Psoas muscle (tissue), 8 donors: ENCODE results near the gene ZNF608. TPM values are rescaled to one million over a fixed set of nuclear protein-coding genes. Genes with fewer than 3 reads are reported as not detected.

Experiments used
- ATAC-seq, 4 donors: fragments of 200-7000 bp; cut with Tn5 transposase; one replicate each; pipeline ENCODE4 v1.9.1; 2020; ENCODE audit warnings: moderate library complexity in 3 of 4, mild to moderate bottlenecking in 2 of 4
- DNase-seq, 2 donors: peaks; one replicate each; pipeline ENCODE4 v3.0.0-alpha.2; 2020
- H3K27ac ChIP-seq: fragments of 200-600 bp; one replicate; pipeline ENCODE4 v1.8.0; 2022
- H3K27me3 ChIP-seq, 3 donors: fragments of 200-600 bp in 1 of 3; one replicate each; pipeline versions ENCODE4 v1.6.1 to v1.8.0; 2013 to 2022; ENCODE audit warnings: low read length in 2 of 3, mild to moderate bottlenecking in 2 of 3, moderate library complexity in 1 of 3; ENCODE audit not compliant: insufficient read depth in 3 of 3
- H3K36me3 ChIP-seq, 2 donors: fragments of 200-600 bp in 1 of 2; one replicate each; pipeline versions ENCODE4 v1.6.1 to v1.8.0; 2013 to 2022; ENCODE audit warnings: low read depth in 1 of 2, mild to moderate bottlenecking in 1 of 2, moderate library complexity in 1 of 2; ENCODE audit not compliant: insufficient read depth in 1 of 2
- H3K4me1 ChIP-seq: fragments of 200-600 bp; one replicate; pipeline ENCODE4 v1.8.0; 2022
- H3K4me3 ChIP-seq: fragments of 200-600 bp; one replicate; pipeline ENCODE4 v1.8.0; 2022; ENCODE audit warnings: mild to moderate bottlenecking
- H3K9me3 ChIP-seq: fragments of 200-600 bp; one replicate; pipeline ENCODE4 v1.8.0; 2022
- WGBS, 3 donors: extraction: QIAGEN DNeasy Blood & Tissue Kit; methylation state at CpG; one replicate each; pipeline versions ENCODE4 v1.1.6 to v1.1.7; 2013; 5-methylcytosine and 5-hydroxymethylcytosine counted together
- intact Hi-C, 2 donors: fragments of 100-400 bp; cut with DNase I; formaldehyde crosslinking; loops; one replicate each; pipeline versions ENCODE4 v1.11.0 to v1.14.2; 2022
- polyA plus RNA-seq, 3 donors: library from polyadenylated mRNA; stranded (reverse); fragments of 200-250 nt; gene quantifications; one replicate each; pipeline ENCODE4 v1.2.3, GENCODE V29; 2013
- total RNA-seq, 4 donors: library from RNA; stranded (reverse); fragmentation: NEBNext Ultra II Directional in 2 of 4; extraction: Animal tissue kit (Norgen Biotek cat#: 25700) in 2 of 4; gene quantifications; one replicate each; pipeline versions ENCODE4 v1.2.1 to v1.2.4, GENCODE V29; 2021 to 2023
- TF ChIP-seq, protein P1 (sequence below): fragments of 200-600 bp; IDR thresholded peaks from one replicate; pipeline ENCODE4 v1.8.0; 2022; ENCODE audit warnings: antibody characterized with exemption
- donor health status: healthy with polysubstance abuse.
- donor health status: DM: no; HTN: no; CAD: no; lungs with moderate emphysema.
- donor health status: Bipolar disorder and iron deficiency.
- donor health status: healthy.
- donor health status: DM: yes; HTN: yes; CAD: no.
- donor health status: DM: no; HTN: no; CAD: no.
- donor health status: DM: no; HTN: no; CAD: no.
- donor health status: DM: yes; HTN: yes; CAD: no.

The ZNF608 gene
- total and polyA plus RNA-seq, 7 donors, result 1.6 to 11.7 (median 9.0) TPM

DNA sequence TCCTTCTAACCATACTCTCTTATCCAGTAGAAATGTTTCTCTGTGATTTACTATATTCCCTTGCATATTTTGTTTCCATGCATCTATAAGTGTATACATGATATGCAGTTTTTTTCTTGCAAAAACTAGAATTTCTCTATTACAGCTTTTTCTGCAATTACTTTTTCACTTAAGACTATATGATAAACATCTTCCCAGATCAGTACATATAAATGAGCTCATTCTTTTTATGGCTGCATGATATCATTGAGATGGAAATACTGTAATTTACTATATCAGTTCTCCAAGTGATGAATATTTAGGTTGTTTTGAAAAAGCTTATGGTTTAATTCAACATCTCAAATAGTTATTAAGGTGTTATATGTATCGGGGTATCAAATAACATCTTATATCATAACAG lies 18.1 kb upstream of the ZNF608 start:
- H3K27ac ChIP-seq, result no peak overlapping the region
- intact Hi-C loops, result no loop called here
- H3K27me3 ChIP-seq, result peaks cover 0 to 2% (median 0%) of the 10 kb centered on the region in 3 donors
- ATAC-seq (no peak), DNase-seq (no peak)
- no peaks in the 10 kb centered on the region for H3K36me3 ChIP-seq
- WGBS, 3 donors, result 97 to 100% (median 99%) methylated on average over 1 of the region's 1 CpG
- H3K9me3 ChIP-seq, result no peaks in the 10 kb centered on the region
- TF ChIP-seq, protein P1, sequence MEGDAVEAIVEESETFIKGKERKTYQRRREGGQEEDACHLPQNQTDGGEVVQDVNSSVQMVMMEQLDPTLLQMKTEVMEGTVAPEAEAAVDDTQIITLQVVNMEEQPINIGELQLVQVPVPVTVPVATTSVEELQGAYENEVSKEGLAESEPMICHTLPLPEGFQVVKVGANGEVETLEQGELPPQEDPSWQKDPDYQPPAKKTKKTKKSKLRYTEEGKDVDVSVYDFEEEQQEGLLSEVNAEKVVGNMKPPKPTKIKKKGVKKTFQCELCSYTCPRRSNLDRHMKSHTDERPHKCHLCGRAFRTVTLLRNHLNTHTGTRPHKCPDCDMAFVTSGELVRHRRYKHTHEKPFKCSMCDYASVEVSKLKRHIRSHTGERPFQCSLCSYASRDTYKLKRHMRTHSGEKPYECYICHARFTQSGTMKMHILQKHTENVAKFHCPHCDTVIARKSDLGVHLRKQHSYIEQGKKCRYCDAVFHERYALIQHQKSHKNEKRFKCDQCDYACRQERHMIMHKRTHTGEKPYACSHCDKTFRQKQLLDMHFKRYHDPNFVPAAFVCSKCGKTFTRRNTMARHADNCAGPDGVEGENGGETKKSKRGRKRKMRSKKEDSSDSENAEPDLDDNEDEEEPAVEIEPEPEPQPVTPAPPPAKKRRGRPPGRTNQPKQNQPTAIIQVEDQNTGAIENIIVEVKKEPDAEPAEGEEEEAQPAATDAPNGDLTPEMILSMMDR, result no peak
- peaks cover 6% of the 10 kb centered on the region for H3K4me1 ChIP-seq
- no peak overlapping the region for H3K4me3 ChIP-seq

DNA sequence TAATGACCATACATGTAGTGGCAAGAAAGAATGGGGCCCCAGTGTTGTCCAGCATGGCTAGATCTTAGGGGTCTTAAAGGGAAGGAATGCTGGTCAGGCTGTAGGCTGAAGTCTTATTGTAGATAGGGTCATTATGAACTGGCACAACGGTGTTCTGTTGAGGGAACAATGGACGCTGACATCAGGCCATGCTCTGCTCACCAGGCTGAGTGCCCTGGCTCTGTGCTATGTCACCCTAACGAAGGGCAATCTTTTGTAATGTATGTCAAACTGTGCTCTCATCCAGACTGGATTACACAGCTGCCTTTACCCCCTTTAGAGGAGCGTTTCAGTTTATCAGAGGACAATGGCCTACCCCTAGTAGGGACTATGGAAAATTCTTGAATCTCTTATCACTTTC lies 14.6 kb upstream of the ZNF608 start:
- TF ChIP-seq, protein P1, result no peak
- 77 to 84% (median 81%) methylated on average over 4 of the region's 4 CpGs for WGBS, 3 donors
- no peak for DNase-seq
- Histone ChIP-seq H3K27me3 (peaks cover 0 to 2% (median 0%) of the 10 kb centered on the region in 3 donors), H3K36me3 (no peaks in the 10 kb centered on the region), H3K4me3 (no peak overlapping the region), H3K9me3 (no peaks in the 10 kb centered on the region), H3K4me1 (peaks cover 6% of the 10 kb centered on the region), H3K27ac (no peak overlapping the region)
- no peak for ATAC-seq
- intact Hi-C loops, result no loop called here

DNA sequence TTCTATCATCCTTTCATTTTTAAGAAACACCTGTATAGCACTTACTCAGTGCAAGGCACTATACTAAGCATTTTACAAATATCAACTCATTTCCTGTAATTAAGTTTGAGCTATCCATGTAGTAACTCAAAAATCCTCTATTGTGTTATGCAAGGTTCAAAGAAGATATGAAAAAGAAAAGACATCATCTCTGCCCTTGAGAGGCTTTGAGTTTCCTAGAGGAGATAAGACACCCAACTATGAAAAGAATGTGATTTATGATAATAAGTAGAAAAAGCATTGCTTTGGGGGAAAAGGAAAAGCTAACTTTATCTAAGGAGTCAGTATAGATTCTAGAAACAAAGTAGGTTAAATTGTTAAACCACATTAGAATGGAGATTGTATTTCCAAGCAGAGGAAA lies 14.2 kb upstream of the ZNF608 start:
- ATAC-seq, result no peak
- intact Hi-C loops, result no loop called here
- TF ChIP-seq, protein P1, result no peak
- no peaks in the 10 kb centered on the region for H3K9me3 ChIP-seq
- peaks cover 6% of the 10 kb centered on the region for H3K4me1 ChIP-seq
- no peak overlapping the region for H3K4me3 ChIP-seq
- DNase-seq, result no peak
- H3K36me3 ChIP-seq, result no peaks in the 10 kb centered on the region
- H3K27ac ChIP-seq, result no peak overlapping the region
- H3K27me3 ChIP-seq, result peaks cover 0 to 2% (median 0%) of the 10 kb centered on the region in 3 donors

DNA sequence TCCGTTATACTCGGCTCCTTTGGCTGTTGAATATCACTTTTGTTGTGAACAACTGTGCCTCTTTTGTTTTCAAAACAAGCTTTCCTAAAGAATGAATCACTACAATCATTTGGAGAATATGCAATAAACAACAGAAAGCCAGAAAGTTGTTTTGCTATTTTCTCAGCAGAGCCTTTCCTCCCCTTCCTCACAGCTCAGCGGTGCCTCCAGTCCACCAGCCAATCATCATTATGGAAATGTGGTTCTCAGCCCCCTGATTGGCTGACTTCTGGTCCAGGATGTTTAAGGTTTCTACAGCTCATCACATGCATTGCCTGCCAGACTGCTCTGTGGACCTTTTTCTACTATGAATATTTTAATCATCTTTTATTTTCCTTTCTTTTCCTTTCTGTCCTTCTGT lies 9.1 kb upstream of the ZNF608 start:
- 29 to 63% (median 48%) methylated on average over 3 of the region's 3 CpGs for WGBS, 3 donors
- no peak overlapping the region for H3K27ac ChIP-seq
- intact Hi-C loops, result loop anchor here in 1 of 2 donors (10.0 kb wide), 1 partner anchor 149 kb away; no protein-coding TSS in a partner anchor
- DNase-seq (no peak), ATAC-seq (peak in 3 of 4 donors; percentile 52 to 86 (median 75))
- H3K27me3 ChIP-seq, result no peaks in the 10 kb centered on the region
- TF ChIP-seq, protein P1, result no peak
- peaks cover 16% of the 10 kb centered on the region for H3K4me1 ChIP-seq
- H3K9me3 ChIP-seq, result no peaks in the 10 kb centered on the region
- peak overlapping the region; percentile 50 for H3K4me3 ChIP-seq
- H3K36me3 ChIP-seq, result no peaks in the 10 kb centered on the region

DNA sequence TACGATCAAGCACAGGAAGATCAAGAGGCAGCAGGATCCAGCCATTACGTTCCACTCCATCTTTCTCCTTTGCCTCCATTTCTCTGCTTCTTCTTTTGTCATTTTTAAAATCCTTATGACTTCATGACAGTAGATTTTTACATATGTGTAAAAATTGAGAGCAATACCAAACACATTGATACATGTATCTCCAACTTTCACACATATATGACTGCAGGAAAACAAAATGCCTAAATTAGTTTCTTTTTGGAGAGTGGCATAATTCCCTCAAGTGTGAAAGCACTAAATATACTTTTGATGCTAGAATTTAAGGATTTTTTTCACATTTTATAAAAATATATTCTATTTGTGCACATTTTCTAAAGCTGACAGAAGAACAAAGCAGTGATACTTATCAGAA lies 8.6 kb upstream of the ZNF608 start:
- peak overlapping the region; percentile 38 for H3K27ac ChIP-seq

More for the DNA sequence above, 8.6 kb upstream of the ZNF608 start:
- WGBS, 3 donors, result 32 to 66% (median 37%) methylated on average over 2 of the region's 2 CpGs
- Histone ChIP-seq H3K36me3 (no peaks in the 10 kb centered on the region), H3K4me3 (peak overlapping the region; percentile 50), H3K9me3 (no peaks in the 10 kb centered on the region), H3K27me3 (no peaks in the 10 kb centered on the region), H3K4me1 (peaks cover 16% of the 10 kb centered on the region)
- TF ChIP-seq, protein P1, result no peak
- peak in 2 of 4 donors; percentile 18 to 22 for ATAC-seq
- DNase-seq, result no peak
- intact Hi-C loops, result loop anchor here in 1 of 2 donors (10.0 kb wide), 1 partner anchor 150 kb away; no protein-coding TSS in a partner anchor
